ENCODE data around the gene KREMEN1. TPM values are rescaled to one million over a fixed set of nuclear protein-coding genes. Genes with fewer than 3 reads are reported as not detected.

The KREMEN1 gene
- total and polyA plus RNA-seq, 2 experiments from 2014 or later, result 1.8 to 3.8 TPM

- Histone ChIP-seq H3K4me2 (no peak overlapping the region), H3K79me2 (replicated peaks; ENCODE audit: insufficient read depth) (no peaks in the 10 kb centered on the region), H3K27ac (ENCODE audit: low read depth) (no peak overlapping the region), H3K9me2 (ENCODE audit: insufficient read depth) (no peaks in the 10 kb centered on the region), H2AFZ (no peak overlapping the region), H3K36me3 (ENCODE audit: insufficient read depth) (no peaks in the 10 kb centered on the region), H4K20me1 (replicated peaks; ENCODE audit: insufficient read depth) (no peaks in the 10 kb centered on the region), H3K4me3 (no peak overlapping the region), H3K4me1 (ENCODE audit: insufficient read depth) (no peaks in the 10 kb centered on the region), H3K27me3 (ENCODE audit: insufficient read depth) (no peaks in the 10 kb centered on the region), H3F3A (replicated peaks; ENCODE audit: low read depth) (no peaks in the 10 kb centered on the region)
- DNase-seq (ENCODE audit: low spot score), result no peak
- H3K36me3 Mint-ChIP-seq (ENCODE audit: low read depth), result peaks cover 3% of the 10 kb centered on the region; the same call in 2 of the 3 replicates
- TF ChIP-seq ZNF462 (CRISPR knock-in tag; IDR thresholded peaks at IDR 0.05) (no peak), EZH2 (IDR thresholded peaks at IDR 0.05; ENCODE audit: low read depth, unreplicated experiment) (no peak), EZH2phosphoT487 (IDR thresholded peaks at IDR 0.05; ENCODE audit: unreplicated experiment) (no peak), STAT1 (IDR thresholded peaks at IDR 0.05; ENCODE audit: unreplicated experiment) (no peak), POLR2AphosphoS5 (IDR thresholded peaks at IDR 0.05; ENCODE audit: low read depth) (no peak), REST (IDR thresholded peaks at IDR 0.05; ENCODE audit: unreplicated experiment) (no peak)
- no peak overlapping the region for H3K27ac Mint-ChIP-seq
- H3K4me3 Mint-ChIP-seq, result no peak overlapping the region
- no peak for ATAC-seq
- H3K4me1 Mint-ChIP-seq, result 0 out of 3 replicates have a peak, but pooled peaks cover 2% of the 10 kb centered on the region
- peaks cover 5% of the 10 kb centered on the region; the same call in 2 of the 3 replicates for H3K9me3 Mint-ChIP-seq
- peaks cover 5% of the 10 kb centered on the region for H3K27me3 Mint-ChIP-seq (ENCODE audit: insufficient read depth, low read depth, poor library complexity)
Measured at GRCh38 chr22:29193021-29193420, 120.2 kb downstream of the KREMEN1 start.
